Neuronal stem cell (in vitro differentiated cells): ENCODE measurements around the gene POLR1E.
"Not testable (repeated sequence)": the region's sequence is repeated elsewhere in the genome, so short reads cannot be mapped to it uniquely, and the experiment has no call there.

Source experiments
- DNase-seq: peaks from one replicate; pipeline ENCODE4 v3.0.0-alpha.2; 2013; ENCODE audit warnings: low spot score
- H2AFZ ChIP-seq: one replicate; pipeline ENCODE4 v1.6.1; 2013; ENCODE audit warnings: mild to moderate bottlenecking, low read length, inconsistent platforms
- H2AK5ac ChIP-seq: 2 replicates; pipeline ENCODE4 v1.6.1; 2013; ENCODE audit warnings: low read depth, mild to moderate bottlenecking, inconsistent platforms, low read length, moderate library complexity, mixed read lengths
- H2BK120ac ChIP-seq: 2 replicates; pipeline ENCODE4 v1.6.1; 2013; ENCODE audit warnings: low read depth, mild to moderate bottlenecking, inconsistent platforms, low read length, moderate library complexity, mixed read lengths
- H2BK12ac ChIP-seq: one replicate; pipeline ENCODE4 v1.6.1; 2013; ENCODE audit warnings: low read length, inconsistent platforms
- H2BK15ac ChIP-seq: 2 replicates; pipeline ENCODE4 v1.6.1; 2013; ENCODE audit warnings: mild to moderate bottlenecking, low read length, inconsistent platforms, mixed read lengths
- H2BK5ac ChIP-seq: one replicate; pipeline ENCODE4 v1.6.1; 2013; ENCODE audit warnings: inconsistent platforms, mild to moderate bottlenecking, low read length, moderate library complexity
- H3K14ac ChIP-seq: one replicate; pipeline ENCODE4 v1.6.1; 2013; ENCODE audit warnings: low read length, inconsistent platforms
- H3K18ac ChIP-seq: 2 replicates; pipeline ENCODE4 v1.6.1; 2013; ENCODE audit warnings: low read length, inconsistent platforms
- H3K23ac ChIP-seq: 2 replicates; pipeline ENCODE4 v1.6.1; 2013; ENCODE audit warnings: low read depth, mild to moderate bottlenecking, mixed read lengths, low read length, inconsistent platforms; ENCODE audit not compliant: poor library complexity
- H3K27ac ChIP-seq: replicated peaks from 3 replicates; pipeline ENCODE4 v1.5.1; 2013; ENCODE audit warnings: low read length, inconsistent platforms
- H3K27me3 ChIP-seq, 3 experiments: 2 replicates each; pipeline ENCODE4 v1.6.1; 2013; ENCODE audit warnings: low read length in 3 of 3, mild to moderate bottlenecking in 2 of 3, inconsistent platforms in 1 of 3, low read depth in 1 of 3, mixed read lengths in 1 of 3, moderate library complexity in 1 of 3; ENCODE audit not compliant: control insufficient read depth in 3 of 3, insufficient read depth in 3 of 3
- H3K36me3 ChIP-seq, 2 donors: replicated peaks in 1 of 2; 2 replicates each; pipeline ENCODE4 v1.6.1; 2013; ENCODE audit warnings: low read length in 2 of 2; ENCODE audit not compliant: control insufficient read depth in 2 of 2, insufficient read depth in 2 of 2
- H3K4ac ChIP-seq: 2 replicates; pipeline ENCODE4 v1.6.1; 2013; ENCODE audit warnings: inconsistent platforms, mild to moderate bottlenecking, low read length, moderate library complexity
- H3K4me1 ChIP-seq, 2 donors: 1 replicate in 1 of 2; 2 replicates in 1 of 2; pipeline ENCODE4 v1.6.1; 2013; ENCODE audit warnings: low read length in 2 of 2, low read depth in 1 of 2; ENCODE audit not compliant: control insufficient read depth in 2 of 2, insufficient read depth in 1 of 2
- H3K4me2 ChIP-seq: one replicate; pipeline ENCODE4 v1.6.1; 2013; ENCODE audit warnings: mild to moderate bottlenecking, low read length, inconsistent platforms; ENCODE audit not compliant: insufficient read depth, poor library complexity, severe bottlenecking
- H3K4me3 ChIP-seq, 2 donors: 2 replicates each; pipeline ENCODE4 v1.5.1; 2013; ENCODE audit warnings: low read length in 2 of 2, mild to moderate bottlenecking in 2 of 2, inconsistent platforms in 1 of 2, moderate library complexity in 1 of 2
- H3K79me1 ChIP-seq: one replicate; pipeline ENCODE4 v1.6.1; 2013; ENCODE audit warnings: low read depth, mild to moderate bottlenecking, inconsistent platforms, low read length, moderate library complexity
- H3K9ac ChIP-seq: one replicate; pipeline ENCODE4 v1.6.1; 2013; ENCODE audit warnings: mild to moderate bottlenecking, low read depth, low read length, inconsistent platforms; ENCODE audit not compliant: poor library complexity
- H3K9me3 ChIP-seq, 2 donors: replicated peaks in 1 of 2; 2 replicates each; pipeline versions ENCODE3 to v1.6.1; 2013; ENCODE audit warnings: low read length in 2 of 2, mild to moderate bottlenecking in 2 of 2, inconsistent platforms in 1 of 2, low read depth in 1 of 2, mixed read lengths in 1 of 2, moderate library complexity in 1 of 2; ENCODE audit not compliant: control insufficient read depth in 2 of 2, insufficient read depth in 1 of 2
- H4K8ac ChIP-seq: one replicate; pipeline ENCODE4 v1.6.1; 2013; ENCODE audit warnings: low read depth, mild to moderate bottlenecking, inconsistent platforms, low read length, moderate library complexity
- H4K91ac ChIP-seq: one replicate; pipeline ENCODE4 v1.6.1; 2013; ENCODE audit warnings: low read length, low read depth, mild to moderate bottlenecking, inconsistent platforms; ENCODE audit not compliant: poor library complexity
- WGBS, 2 donors: extraction: QIAGEN DNeasy Blood & Tissue Kit; methylation state at CpG; one replicate each; pipeline ENCODE4 v1.1.7; 2013; ENCODE audit warnings: missing lambda C conversion rate in 2 of 2, mixed read lengths in 1 of 2; ENCODE audit not compliant: insufficient read length in 2 of 2, insufficient replicate concordance in 1 of 2; ENCODE audit errors: extremely low coverage in 2 of 2; 5-methylcytosine and 5-hydroxymethylcytosine counted together

Gene POLR1E

DNA sequence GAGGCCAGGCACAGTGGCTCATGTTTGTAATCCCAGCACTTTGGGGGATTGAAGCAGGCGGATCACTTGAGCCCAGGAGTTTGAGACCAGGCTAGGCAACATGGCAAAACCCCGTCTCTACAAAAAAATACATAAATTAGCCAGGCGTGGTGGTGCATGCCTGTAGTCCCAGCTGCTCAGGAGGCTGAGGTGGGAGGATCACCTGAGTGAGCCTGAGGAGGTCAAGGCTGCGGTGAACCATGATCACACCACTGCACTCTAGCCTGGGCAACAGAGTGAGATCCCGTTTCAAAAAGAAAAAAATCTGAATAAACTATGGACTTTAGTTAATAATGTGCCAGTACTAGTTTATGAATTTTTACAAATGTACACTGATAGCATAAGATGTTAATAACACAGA is 24.3 kb downstream of the POLR1E start:
- DNase-seq: not testable (repeated sequence)

DNA sequence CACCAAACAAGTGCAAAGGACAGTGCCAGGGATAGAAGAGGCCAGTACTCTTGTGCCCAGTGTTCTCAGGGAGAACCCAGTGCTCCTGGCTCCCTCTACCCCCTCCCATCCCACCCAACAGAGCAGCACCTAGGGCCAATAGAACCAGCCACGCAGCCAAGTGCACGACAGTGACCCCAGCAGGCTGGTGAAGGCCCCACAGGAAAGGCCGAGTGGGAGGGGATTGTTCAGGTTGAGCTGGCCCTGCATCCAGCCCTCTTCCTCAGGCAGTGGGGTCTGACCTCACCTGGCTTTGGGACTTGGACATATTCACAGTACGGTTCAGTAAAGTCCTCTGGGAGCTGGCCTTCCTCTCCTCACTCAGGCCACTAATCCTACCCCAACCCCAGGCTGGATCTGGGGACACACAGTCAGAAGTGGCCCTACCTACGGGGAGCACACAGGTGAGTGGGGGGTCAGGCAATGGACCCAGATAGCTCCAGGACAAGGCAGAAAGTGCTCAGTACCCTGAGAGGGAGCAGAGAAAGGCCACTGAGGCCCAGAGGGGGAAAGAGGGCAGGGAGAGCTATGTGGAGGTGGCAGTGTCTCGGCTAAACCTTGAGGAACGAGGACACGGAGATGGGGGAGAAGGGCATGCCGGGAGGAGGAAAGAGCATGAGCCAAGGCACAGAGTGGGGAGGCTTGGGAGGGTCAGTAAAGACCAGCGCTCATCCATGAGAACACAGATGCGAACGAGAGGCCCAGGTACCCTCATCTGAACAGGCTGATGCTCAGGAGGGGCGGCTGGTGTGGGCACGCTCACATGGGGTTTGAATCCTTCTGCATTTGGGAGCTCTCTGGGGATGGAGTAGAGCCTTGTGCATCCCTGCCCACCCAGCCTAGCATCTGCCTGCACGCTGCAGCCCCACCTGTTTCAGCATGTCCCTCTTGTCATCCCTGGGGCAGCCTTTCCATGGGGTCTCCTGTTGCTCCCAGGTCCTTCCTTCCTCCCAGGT is 25.6 kb downstream of the POLR1E start:
- Histone ChIP-seq H3K9ac (peak overlapping the region; percentile 12), H2AFZ (no peak overlapping the region), H4K8ac (peak overlapping the region; percentile 52), H3K4ac (no peak overlapping the region), H3K27me3 (peaks cover 0 to 2% (median 0%) of the 10 kb centered on the region in 3 experiments), H3K4me1 (peaks cover 0 to 3% of the 10 kb centered on the region in 2 donors), H2BK12ac (no peak overlapping the region), H3K79me1 (no peaks in the 10 kb centered on the region), H3K27ac (no peak overlapping the region), H2AK5ac (no peak overlapping the region), H4K91ac (peak overlapping the region; percentile 91), H2BK120ac (peak overlapping the region; percentile 25), H3K9me3 (no peaks in the 10 kb centered on the region), H3K14ac (no peak overlapping the region), H3K4me3 (no peak overlapping the region), H2BK5ac (no peak overlapping the region), H3K23ac (peak overlapping the region; percentile 75), H3K18ac (peak overlapping the region; percentile 32), H3K4me2 (no peak overlapping the region), H2BK15ac (no peak overlapping the region), H3K36me3 (peaks cover 19 to 71% of the 10 kb centered on the region in 2 donors)
- DNase-seq: no peak
- WGBS, 2 donors: no CpG with 5 or more reads among the region's 15 CpGs

More for the DNA sequence above, 24.3 kb downstream of the POLR1E start:
- not testable (repeated sequence) for H3K4me3 ChIP-seq, H3K4me1 ChIP-seq, H3K14ac ChIP-seq, H2BK120ac ChIP-seq, H2AFZ ChIP-seq, H3K4ac ChIP-seq, H3K79me1 ChIP-seq, H3K4me2 ChIP-seq, H4K8ac ChIP-seq, H3K23ac ChIP-seq, H2BK5ac ChIP-seq, H2BK15ac ChIP-seq, H3K18ac ChIP-seq, H2AK5ac ChIP-seq, H3K9me3 ChIP-seq, H3K27me3 ChIP-seq, H3K9ac ChIP-seq, H4K91ac ChIP-seq, H2BK12ac ChIP-seq, H3K27ac ChIP-seq
- peaks cover 20 to 69% of the 10 kb centered on the region in 2 donors for H3K36me3 ChIP-seq
- no CpG with 5 or more reads among the region's 5 CpGs for WGBS, 2 donors

DNA sequence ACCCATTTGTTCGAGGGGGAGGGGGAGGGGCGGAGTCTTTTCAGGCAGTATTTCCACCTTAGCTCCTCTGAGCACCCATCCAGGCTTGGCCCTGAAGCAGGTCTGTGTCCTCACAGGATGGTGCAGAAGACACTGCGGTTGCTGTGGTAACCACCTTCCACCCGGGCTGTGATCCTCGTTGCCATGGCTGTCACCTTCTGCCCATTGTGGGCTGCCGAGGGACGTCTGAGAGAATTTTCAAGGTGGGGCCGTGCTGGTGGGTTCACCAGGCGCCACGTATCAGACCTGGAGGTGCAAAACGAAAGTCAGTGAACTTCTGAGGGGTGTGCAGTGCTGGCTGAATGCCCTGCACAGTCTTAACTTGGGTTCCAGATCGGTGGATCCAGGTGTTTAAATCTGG is 26.7 kb downstream of the POLR1E start:
- WGBS, 2 donors: no CpG with 5 or more reads among the region's 12 CpGs
- Histone ChIP-seq H3K4me2 (no peak overlapping the region), H2AK5ac (no peak overlapping the region), H3K9me3 (no peaks in the 10 kb centered on the region), H3K14ac (no peak overlapping the region), H2BK12ac (no peak overlapping the region), H3K9ac (no peak overlapping the region), H4K8ac (no peak overlapping the region), H2BK5ac (no peak overlapping the region), H3K4me3 (no peak overlapping the region), H2AFZ (no peak overlapping the region), H4K91ac (no peak overlapping the region), H3K4me1 (peaks cover 0 to 3% of the 10 kb centered on the region in 2 donors), H2BK120ac (no peak overlapping the region), H3K36me3 (peaks cover 19 to 63% of the 10 kb centered on the region in 2 donors), H3K23ac (no peak overlapping the region), H3K4ac (no peak overlapping the region), H3K27me3 (peaks cover 0 to 2% (median 0%) of the 10 kb centered on the region in 3 experiments), H3K79me1 (no peaks in the 10 kb centered on the region), H3K18ac (no peak overlapping the region), H3K27ac (no peak overlapping the region), H2BK15ac (no peak overlapping the region)
- DNase-seq: no peak

DNA sequence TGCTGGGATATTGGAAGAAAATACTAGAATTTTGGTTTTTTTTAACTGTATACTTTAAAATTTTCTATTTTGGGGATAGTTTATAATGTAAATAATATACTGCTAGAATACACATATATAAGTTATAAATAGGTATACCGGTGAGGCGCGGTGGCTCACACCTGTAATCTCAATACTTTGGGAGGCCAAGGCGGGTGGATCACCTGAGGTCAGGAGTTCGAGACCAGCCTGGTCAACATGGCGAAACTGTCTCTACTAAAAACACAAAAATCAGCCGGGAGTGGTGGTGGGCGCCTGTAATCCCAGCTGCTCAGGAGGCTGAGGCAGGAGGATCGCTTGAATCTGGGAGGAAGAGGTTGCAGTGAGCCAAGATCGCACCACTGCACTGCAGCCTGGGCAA is 28.7 kb downstream of the POLR1E start:
- not testable (repeated sequence) for H2BK15ac ChIP-seq, H2AK5ac ChIP-seq, H2BK12ac ChIP-seq, H3K79me1 ChIP-seq, H4K8ac ChIP-seq, H2BK120ac ChIP-seq, H3K4me1 ChIP-seq, H3K4ac ChIP-seq, H3K18ac ChIP-seq, H3K27ac ChIP-seq, H3K4me2 ChIP-seq, H2AFZ ChIP-seq, H3K23ac ChIP-seq, DNase-seq, H3K9ac ChIP-seq, H2BK5ac ChIP-seq, H3K14ac ChIP-seq, H3K9me3 ChIP-seq, H3K4me3 ChIP-seq, H3K27me3 ChIP-seq, H4K91ac ChIP-seq
- no CpG with 5 or more reads among the region's 10 CpGs for WGBS, 2 donors
- peaks cover 18 to 61% of the 10 kb centered on the region in 2 donors for H3K36me3 ChIP-seq
